EH (cell line): Measurements from ENCODE around the gene PRDM16.
"Not testable (repeated sequence)": the region's sequence is repeated elsewhere in the genome, so short reads cannot be mapped to it uniquely, and the experiment has no call there.

Source experiments
- DNase-seq: peaks from one replicate; pipeline ENCODE4 v3.0.0-alpha.2; 2015; ENCODE audit warnings: low read depth

The PRDM16 gene

GRCh38 chr1:3082051-3082450, 13.0 kb downstream of the PRDM16 start:
- no peak for DNase-seq

GRCh38 chr1:3082571-3083516, 13.8 kb downstream of the PRDM16 start:
- DNase-seq = no peak

- DNase-seq = no peak
Observed at GRCh38 chr1:3084154-3084553, 15.2 kb downstream of the PRDM16 start.

GRCh38 chr1:3084726-3085125, 15.7 kb downstream of the PRDM16 start:
- DNase-seq = no peak

- no peak for DNase-seq
Observed at GRCh38 chr1:3085721-3086120, 16.7 kb downstream of the PRDM16 start.

GRCh38 chr1:3086272-3086974, 17.4 kb downstream of the PRDM16 start:
- DNase-seq = no peak

- no peak for DNase-seq
Observed at GRCh38 chr1:3087049-3087448, 18.0 kb downstream of the PRDM16 start.

GRCh38 chr1:3087946-3088668, 19.1 kb downstream of the PRDM16 start:
- DNase-seq = not testable (repeated sequence)

GRCh38 chr1:3089490-3089889, 20.5 kb downstream of the PRDM16 start:
- DNase-seq = no peak

GRCh38 chr1:3091334-3091733, 22.3 kb downstream of the PRDM16 start:
- no peak for DNase-seq

- no peak for DNase-seq
Observed at GRCh38 chr1:3092530-3092929, 23.5 kb downstream of the PRDM16 start.

- no peak for DNase-seq
Observed at GRCh38 chr1:3093898-3094626, 25.1 kb downstream of the PRDM16 start.

- no peak for DNase-seq
Observed at GRCh38 chr1:3094863-3095780, 26.1 kb downstream of the PRDM16 start.

GRCh38 chr1:3096345-3096744, 27.3 kb downstream of the PRDM16 start:
- no peak for DNase-seq

- no peak for DNase-seq
Observed at GRCh38 chr1:3097231-3097630, 28.2 kb downstream of the PRDM16 start.

GRCh38 chr1:3097861-3098260, 28.9 kb downstream of the PRDM16 start:
- no peak for DNase-seq

- DNase-seq = no peak
Observed at GRCh38 chr1:3099861-3100260, 30.9 kb downstream of the PRDM16 start.

GRCh38 chr1:3101124-3101939, 32.3 kb downstream of the PRDM16 start:
- DNase-seq = no peak

- no peak for DNase-seq
Observed at GRCh38 chr1:3102641-3103040, 33.6 kb downstream of the PRDM16 start.
